ENCODE results near the gene SNED1.
A peak's percentile ranks its signal among the peaks of the same experiment; 100 is the strongest.
"Not testable (repeated sequence)": the region's sequence is repeated elsewhere in the genome, so short reads cannot be mapped to it uniquely, and the experiment has no call there.

SNED1 gene

GRCh38 chr2:241088376-241088775 lies 90.0 kb downstream of the SNED1 start:
- DNase-seq = no peak

- DNase-seq = no peak
Measured at GRCh38 chr2:241088791-241089732, 90.6 kb downstream of the SNED1 start.

- DNase-seq = no peak
Measured at GRCh38 chr2:241091201-241091600, 92.8 kb downstream of the SNED1 start.

- no peak for DNase-seq
Measured at GRCh38 chr2:241091734-241092445, 93.5 kb downstream of the SNED1 start.

- no peak for DNase-seq
Measured at GRCh38 chr2:241092677-241093076, 94.3 kb downstream of the SNED1 start.

GRCh38 chr2:241093133-241093781 lies 94.8 kb downstream of the SNED1 start:
- DNase-seq = peak; percentile 53

GRCh38 chr2:241094172-241094571 lies 95.8 kb downstream of the SNED1 start:
- DNase-seq = no peak

GRCh38 chr2:241094924-241095420 lies 96.6 kb downstream of the SNED1 start:
- no peak for DNase-seq

GRCh38 chr2:241095594-241096290 lies 97.3 kb downstream of the SNED1 start:
- no peak for DNase-seq

GRCh38 chr2:241096979-241097378 lies 98.6 kb downstream of the SNED1 start:
- DNase-seq = no peak

GRCh38 chr2:241099246-241099645 lies 100.8 kb downstream of the SNED1 start:
- DNase-seq = no peak

GRCh38 chr2:241102239-241102803 lies 103.9 kb downstream of the SNED1 start, which contains the start of gene MTERF4:
MTERF4 (minus strand) TSS chr2:241102287; CDS start chr2:241102273, 14 bp downstream.
- DNase-seq = peak; percentile 87

- no peak for DNase-seq
Measured at GRCh38 chr2:241103176-241103595, 104.8 kb downstream of the SNED1 start.

- not testable (repeated sequence) for DNase-seq
Measured at GRCh38 chr2:241104611-241105010, 106.2 kb downstream of the SNED1 start.

GRCh38 chr2:241105641-241106040 lies 107.2 kb downstream of the SNED1 start:
- no peak for DNase-seq

- no peak for DNase-seq
Measured at GRCh38 chr2:241107031-241107783, 108.8 kb downstream of the SNED1 start.

- DNase-seq = no peak
Measured at GRCh38 chr2:241108271-241109209, 110.1 kb downstream of the SNED1 start.

- DNase-seq = no peak
Measured at GRCh38 chr2:241109210-241110088, 111.0 kb downstream of the SNED1 start.

- DNase-seq = no peak
Measured at GRCh38 chr2:241110089-241110606, 111.7 kb downstream of the SNED1 start.
